Stimulated activated CD4-positive, alpha-beta T cell treated with anti-CD3 and anti-CD28 coated beads, Interleukin-2, amount 100 ng/mL, for 24 hours (primary cell): Measurements from ENCODE around the gene GPS1.
"Not testable (repeated sequence)": the region's sequence is repeated elsewhere in the genome, so short reads cannot be mapped to it uniquely, and the experiment has no call there.

Source experiments
- DNase-seq, 2 donors: peaks; one replicate each; pipeline ENCODE4 v3.0.0-alpha.2; 2020

GPS1 gene

GRCh38 chr17:82029391-82029790 lies 22.3 kb upstream of the GPS1 start:
- no peak for DNase-seq

- no peak for DNase-seq
These were observed 21.7 kb upstream of the GPS1 start for GRCh38 chr17:82029990-82030469.

- peak; percentile 81 to 86 for DNase-seq
These were observed 21.0 kb upstream of the GPS1 start for GRCh38 chr17:82030470-82031302.

- peak in 1 of 2 donors; percentile 34 for DNase-seq
These were observed 20.3 kb upstream of the GPS1 start, which contains the start of gene RAC3 for GRCh38 chr17:82031303-82031884. TSS of gene RAC3 (plus strand) at chr17:82031678. CDS start at chr17:82031762, 84 bp downstream.

- DNase-seq, result peak in 1 of 2 donors; percentile 67
These were observed 19.6 kb upstream of the GPS1 start for GRCh38 chr17:82031885-82032627.

GRCh38 chr17:82033359-82034085 lies 18.2 kb upstream of the GPS1 start:
- no peak for DNase-seq

GRCh38 chr17:82034371-82035011 lies 17.2 kb upstream of the GPS1 start:
- DNase-seq, result no peak

GRCh38 chr17:82035488-82035887 lies 16.2 kb upstream of the GPS1 start:
- DNase-seq, result no peak

- no peak for DNase-seq
These were observed 15.6 kb upstream of the GPS1 start for GRCh38 chr17:82035956-82036633.

GRCh38 chr17:82036634-82037091 lies 15.0 kb upstream of the GPS1 start:
- no peak for DNase-seq

GRCh38 chr17:82037092-82037888 lies 14.4 kb upstream of the GPS1 start, which contains the start of gene DCXR:
TSS of gene DCXR (minus strand) at chr17:82037697. CDS start at chr17:82037682, 15 bp downstream.
- peak; percentile 95 to 98 for DNase-seq

GRCh38 chr17:82037889-82038195 lies 13.9 kb upstream of the GPS1 start:
- DNase-seq, result no peak

- DNase-seq, result not testable (repeated sequence)
These were observed 12.8 kb upstream of the GPS1 start for GRCh38 chr17:82038796-82039409.

GRCh38 chr17:82039695-82040299 lies 11.9 kb upstream of the GPS1 start:
- no peak for DNase-seq

- no peak for DNase-seq
These were observed 10.4 kb upstream of the GPS1 start for GRCh38 chr17:82041144-82041814.

GRCh38 chr17:82042649-82043048 lies 9.0 kb upstream of the GPS1 start:
- DNase-seq, result no peak

GRCh38 chr17:82043507-82043906 lies 8.2 kb upstream of the GPS1 start:
- DNase-seq, result no peak

- DNase-seq, result no peak
These were observed 5.7 kb upstream of the GPS1 start for GRCh38 chr17:82045936-82046484.

- no peak for DNase-seq
These were observed 4.8 kb upstream of the GPS1 start for GRCh38 chr17:82046903-82047302.
